ENCODE data around the gene TNS4. TPM values are rescaled to one million over a fixed set of nuclear protein-coding genes. Genes with fewer than 3 reads are reported as not detected.
A peak's percentile ranks its signal among the peaks of the same experiment; 100 is the strongest.

Gene TNS4
- total RNA-seq, 4 donors from 2014 or later = 413 to 1,865 (median 485) TPM

GRCh38 chr17:40510328-40510648, 8.9 kb upstream of the TNS4 start:
- no peak for TF ChIP-seq POLR2A (IDR thresholded peaks at IDR 0.05)
- no peak for TF ChIP-seq CTCF (IDR thresholded peaks at IDR 0.05)
- 35 to 38% methylated on average over 5 to 6 of the region's 8 CpGs for WGBS, 2 donors
- H3K4me3 ChIP-seq (ENCODE audit: low read depth, poor library complexity, severe bottlenecking) = no peak overlapping the region
- intact Hi-C loops (cut with DNase I; ENCODE audit: low total_unique reads) = no loop called here
- no peak for DNase-seq (ENCODE audit: low spot score in 2 of 2)

GRCh38 chr17:40509626-40510327, 8.4 kb upstream of the TNS4 start:
- no peak overlapping the region for H3K4me3 ChIP-seq (ENCODE audit: low read depth, poor library complexity, severe bottlenecking)
- no peak for TF ChIP-seq CTCF (IDR thresholded peaks at IDR 0.05)
- TF ChIP-seq POLR2A (IDR thresholded peaks at IDR 0.05) = no peak
- intact Hi-C loops (cut with DNase I; ENCODE audit: low total_unique reads) = no loop called here
- DNase-seq (ENCODE audit: low spot score in 2 of 2) = no peak
- WGBS, 2 donors = 49 to 67% methylated on average over 9 of the region's 10 CpGs

GRCh38 chr17:40506786-40507185, 5.4 kb upstream of the TNS4 start:
- WGBS, 2 donors = 80 to 86% methylated on average over 5 of the region's 5 CpGs
- TF ChIP-seq CTCF (IDR thresholded peaks at IDR 0.05) (no peak), POLR2A (IDR thresholded peaks at IDR 0.05) (no peak)
- no peak for DNase-seq (ENCODE audit: low spot score in 2 of 2)
- intact Hi-C loops (cut with DNase I; ENCODE audit: low total_unique reads) = no loop called here
- H3K4me3 ChIP-seq (ENCODE audit: low read depth, poor library complexity, severe bottlenecking) = no peak overlapping the region

GRCh38 chr17:40503154-40503553, 1.7 kb upstream of the TNS4 start:
- 99 to 100% methylated on average over 2 of the region's 2 CpGs for WGBS, 2 donors
- no peak for TF ChIP-seq CTCF (IDR thresholded peaks at IDR 0.05)
- TF ChIP-seq POLR2A (IDR thresholded peaks at IDR 0.05) = no peak
- no peak for DNase-seq (ENCODE audit: low spot score in 2 of 2)
- H3K4me3 ChIP-seq (ENCODE audit: low read depth, poor library complexity, severe bottlenecking) = no peak overlapping the region
- intact Hi-C loops (cut with DNase I; ENCODE audit: low total_unique reads) = no loop called here

GRCh38 chr17:40502716-40503115, 1.3 kb upstream of the TNS4 start:
- no peak overlapping the region for H3K4me3 ChIP-seq (ENCODE audit: low read depth, poor library complexity, severe bottlenecking)
- TF ChIP-seq CTCF (IDR thresholded peaks at IDR 0.05) (no peak), POLR2A (IDR thresholded peaks at IDR 0.05) (no peak)
- DNase-seq (ENCODE audit: low spot score in 2 of 2) = peak in 1 of 2 donors; percentile 79
- intact Hi-C loops (cut with DNase I; ENCODE audit: low total_unique reads) = no loop called here
- WGBS, 2 donors = 98 to 99% methylated on average over 5 of the region's 5 CpGs

GRCh38 chr17:40500709-40501108, 714 bp downstream of the TNS4 start:
- WGBS, 2 donors = 31 to 62% methylated on average over 10 of the region's 10 CpGs
- intact Hi-C loops (cut with DNase I; ENCODE audit: low total_unique reads) = no loop called here
- peak overlapping the region; percentile 49 for H3K4me3 ChIP-seq (ENCODE audit: low read depth, poor library complexity, severe bottlenecking)
- no peak for TF ChIP-seq CTCF (IDR thresholded peaks at IDR 0.05)
- TF ChIP-seq POLR2A (IDR thresholded peaks at IDR 0.05) = no peak
- DNase-seq (ENCODE audit: low spot score in 2 of 2) = peak in 1 of 2 donors; percentile 82

Measured in lower leg skin (tissue), 4 donors.